ENCODE measurements around the gene PMEPA1. TPM values are rescaled to one million over a fixed set of nuclear protein-coding genes. Genes with fewer than 3 reads are reported as not detected.

PMEPA1 gene
- total RNA-seq, 1 donor from 2014 or later: 49.4 TPM

- TF ChIP-seq CTCF (IDR thresholded peaks at IDR 0.05; ENCODE audit: insufficient read depth, low read depth, low read length) (no peak), EZH2 (IDR thresholded peaks at IDR 0.05; ENCODE audit: insufficient read depth, low read length) (no peak)
- no peaks in the 10 kb centered on the region for H3K27me3 ChIP-seq (ENCODE audit: insufficient read depth, low read length)
- no peaks in the 10 kb centered on the region for H3K36me3 ChIP-seq (ENCODE audit: insufficient read depth, low read length)
- H3K4me2 ChIP-seq (ENCODE audit: low read length): peak overlapping the region; percentile 50
- peaks cover 28% of the 10 kb centered on the region for H3K4me1 ChIP-seq (ENCODE audit: insufficient read depth, low read length)
- H4K20me1 ChIP-seq (ENCODE audit: insufficient read depth, low read length): peaks cover 98% of the 10 kb centered on the region
- H3K9me3 Mint-ChIP-seq (ENCODE audit: unreplicated experiment): peaks cover 3% of the 10 kb centered on the region
- DNase-seq (ENCODE audit: low read depth) (no peak), FAIRE-seq (no peak)
- no peak overlapping the region for H2AFZ ChIP-seq (ENCODE audit: low read depth, low read length)
- no peak overlapping the region for H3K4me3 Mint-ChIP-seq (ENCODE audit: unreplicated experiment)
- peak overlapping the region; percentile 9 for H3K9ac ChIP-seq (ENCODE audit: low read length)
- H3K79me2 ChIP-seq (ENCODE audit: insufficient read depth, low read length): peaks cover 98% of the 10 kb centered on the region
- H3K27ac Mint-ChIP-seq (ENCODE audit: unreplicated experiment): no peak overlapping the region
- H3K36me3 Mint-ChIP-seq (ENCODE audit: low read depth, unreplicated experiment): peaks cover 12% of the 10 kb centered on the region
- H3K27me3 Mint-ChIP-seq (ENCODE audit: low read depth, unreplicated experiment): no peaks in the 10 kb centered on the region
- H3K4me3 ChIP-seq (ENCODE audit: insufficient read depth, low read depth, low read length): no peak overlapping the region
- H3K4me1 Mint-ChIP-seq (ENCODE audit: low read depth, unreplicated experiment): peaks cover 18% of the 10 kb centered on the region
- peak overlapping the region; percentile 7 for H3K27ac ChIP-seq (ENCODE audit: low read depth, low read length)
- H3K9me3 ChIP-seq (ENCODE audit: insufficient read depth, low read depth, low read length): no peaks in the 10 kb centered on the region
These were observed 36.8 kb downstream of the PMEPA1 start for GRCh38 chr20:57672953-57673575.

- H3K4me1 Mint-ChIP-seq (ENCODE audit: low read depth, unreplicated experiment): peaks cover 15% of the 10 kb centered on the region
- H3K4me3 Mint-ChIP-seq (ENCODE audit: unreplicated experiment): no peak overlapping the region
These were observed 37.7 kb downstream of the PMEPA1 start for GRCh38 chr20:57672164-57672563.

More at GRCh38 chr20:57672164-57672563, 37.7 kb downstream of the PMEPA1 start:
- H3K27me3 Mint-ChIP-seq (ENCODE audit: low read depth, unreplicated experiment): no peaks in the 10 kb centered on the region
- Histone ChIP-seq H3K4me2 (ENCODE audit: low read length) (peak overlapping the region; percentile 50), H3K4me1 (ENCODE audit: insufficient read depth, low read length) (peaks cover 21% of the 10 kb centered on the region), H3K9ac (ENCODE audit: low read length) (peak overlapping the region; percentile 9), H2AFZ (ENCODE audit: low read depth, low read length) (no peak overlapping the region), H3K27me3 (ENCODE audit: insufficient read depth, low read length) (no peaks in the 10 kb centered on the region), H3K4me3 (ENCODE audit: insufficient read depth, low read depth, low read length) (no peak overlapping the region), H3K36me3 (ENCODE audit: insufficient read depth, low read length) (no peaks in the 10 kb centered on the region), H3K79me2 (ENCODE audit: insufficient read depth, low read length) (peaks cover 98% of the 10 kb centered on the region), H3K27ac (ENCODE audit: low read depth, low read length) (peak overlapping the region; percentile 15), H4K20me1 (ENCODE audit: insufficient read depth, low read length) (peaks cover 98% of the 10 kb centered on the region), H3K9me3 (ENCODE audit: insufficient read depth, low read depth, low read length) (no peaks in the 10 kb centered on the region)
- no peak overlapping the region for H3K27ac Mint-ChIP-seq (ENCODE audit: unreplicated experiment)
- DNase-seq (ENCODE audit: low read depth) (peak; percentile 45), FAIRE-seq (no peak)
- H3K9me3 Mint-ChIP-seq (ENCODE audit: unreplicated experiment): peaks cover 3% of the 10 kb centered on the region
- peaks cover 9% of the 10 kb centered on the region for H3K36me3 Mint-ChIP-seq (ENCODE audit: low read depth, unreplicated experiment)
- no peak for TF ChIP-seq CTCF (IDR thresholded peaks at IDR 0.05; ENCODE audit: insufficient read depth, low read depth, low read length)
- TF ChIP-seq EZH2 (IDR thresholded peaks at IDR 0.05; ENCODE audit: insufficient read depth, low read length): no peak
